MCF 10A (cell line): ENCODE results near the gene FAM151A. TPM values are rescaled to one million over a fixed set of nuclear protein-coding genes. Genes with fewer than 3 reads are reported as not detected.

ENCODE experiments used
- BruUV-seq: library from RNA; stranded (reverse); fragments of 400-500 nt; replicated peaks from 2 replicates; lab custom pipeline; 2021; lab: Mats Ljungman, UMichigan
- CTCF ChIA-PET: fragments of 300-600 bp; sonication (Branson Sonifier 250); formaldehyde crosslinking; extraction: SDS; loops from one replicate; lab custom pipeline; 2021; ENCODE audit warnings: antibody characterized with exemption, inconsistent platforms; lab: Yijun Ruan, JAX
- POLR2A ChIA-PET: fragments of 300-600, 350-650 bp; sonication (Branson Sonifier 250); formaldehyde crosslinking; extraction: SDS; loops from one replicate; lab custom pipeline; 2020; ENCODE audit warnings: antibody characterized with exemption, inconsistent platforms; lab: Yijun Ruan, JAX
- DNase-seq: peaks from one replicate; pipeline ENCODE4 v3.0.0-alpha.2; 2018; ENCODE audit not compliant: unreplicated experiment
- H3K27ac Mint-ChIP-seq: one replicate; pipeline ENCODE4 v1.8.0; 2022; ENCODE audit warnings: mild to moderate bottlenecking, low read depth, mixed read lengths; ENCODE audit not compliant: unreplicated experiment
- H3K27me3 Mint-ChIP-seq: one replicate; pipeline ENCODE4 v1.8.0; 2022; ENCODE audit warnings: mixed read lengths; ENCODE audit not compliant: insufficient read depth, unreplicated experiment
- H3K36me3 Mint-ChIP-seq: one replicate; pipeline ENCODE4 v1.8.0; 2022; ENCODE audit warnings: mild to moderate bottlenecking, moderate library complexity, mixed read lengths; ENCODE audit not compliant: insufficient read depth, unreplicated experiment
- H3K4me1 Mint-ChIP-seq: one replicate; pipeline ENCODE4 v1.8.0; 2022; ENCODE audit warnings: mixed read lengths; ENCODE audit not compliant: insufficient read depth, unreplicated experiment
- H3K4me3 Mint-ChIP-seq: one replicate; pipeline ENCODE4 v1.8.0; 2022; ENCODE audit warnings: mild to moderate bottlenecking, moderate library complexity, mixed read lengths; ENCODE audit not compliant: unreplicated experiment
- H3K9me3 Mint-ChIP-seq: one replicate; pipeline ENCODE4 v1.8.0; 2022; ENCODE audit warnings: mixed read lengths; ENCODE audit not compliant: unreplicated experiment
- intact Hi-C: fragments of 100-400 bp; cut with micrococcal nuclease; formaldehyde crosslinking; loops from 2 replicates; pipeline ENCODE4 v1.14.1; 2022
- total RNA-seq: library from RNA; stranded (reverse); gene quantifications from 2 replicates; pipeline ENCODE4 v1.2.3, GENCODE V29; 2022
- TF ChIP-seq, protein P1 (sequence below): fragments of 200-600 bp; IDR thresholded peaks from one replicate; pipeline ENCODE4 v1.8.0; 2022; ENCODE audit warnings: antibody characterized with exemption, mild to moderate bottlenecking; ENCODE audit not compliant: unreplicated experiment

The FAM151A gene
- total RNA-seq, 1 experiment from 2014 or later: not detected

- ChIA-PET CTCF (interaction anchor here (0.9 to 2.3 kb wide), 2 partner anchors 8 to 634 kb away, joined by 4 to 7 read pairs; no protein-coding TSS in a partner anchor), POLR2A (no interaction called here)
- intact Hi-C loops: no loop called here
- H3K4me3 Mint-ChIP-seq: no peak overlapping the region
- DNase-seq: no peak
- no peaks in the 10 kb centered on the region for H3K9me3 Mint-ChIP-seq
- no peaks in the 10 kb centered on the region for H3K36me3 Mint-ChIP-seq
- H3K27ac Mint-ChIP-seq: no peak overlapping the region
- TF ChIP-seq, protein P1, sequence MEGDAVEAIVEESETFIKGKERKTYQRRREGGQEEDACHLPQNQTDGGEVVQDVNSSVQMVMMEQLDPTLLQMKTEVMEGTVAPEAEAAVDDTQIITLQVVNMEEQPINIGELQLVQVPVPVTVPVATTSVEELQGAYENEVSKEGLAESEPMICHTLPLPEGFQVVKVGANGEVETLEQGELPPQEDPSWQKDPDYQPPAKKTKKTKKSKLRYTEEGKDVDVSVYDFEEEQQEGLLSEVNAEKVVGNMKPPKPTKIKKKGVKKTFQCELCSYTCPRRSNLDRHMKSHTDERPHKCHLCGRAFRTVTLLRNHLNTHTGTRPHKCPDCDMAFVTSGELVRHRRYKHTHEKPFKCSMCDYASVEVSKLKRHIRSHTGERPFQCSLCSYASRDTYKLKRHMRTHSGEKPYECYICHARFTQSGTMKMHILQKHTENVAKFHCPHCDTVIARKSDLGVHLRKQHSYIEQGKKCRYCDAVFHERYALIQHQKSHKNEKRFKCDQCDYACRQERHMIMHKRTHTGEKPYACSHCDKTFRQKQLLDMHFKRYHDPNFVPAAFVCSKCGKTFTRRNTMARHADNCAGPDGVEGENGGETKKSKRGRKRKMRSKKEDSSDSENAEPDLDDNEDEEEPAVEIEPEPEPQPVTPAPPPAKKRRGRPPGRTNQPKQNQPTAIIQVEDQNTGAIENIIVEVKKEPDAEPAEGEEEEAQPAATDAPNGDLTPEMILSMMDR: no peak
- BruUV-seq: no TSS peak
- no peaks in the 10 kb centered on the region for H3K4me1 Mint-ChIP-seq
- no peaks in the 10 kb centered on the region for H3K27me3 Mint-ChIP-seq
Observed at GRCh38 chr1:54663725-54664124, 40.4 kb upstream of the FAM151A start.

- ChIA-PET POLR2A (no interaction called here), CTCF (interaction anchor here (0.6 to 1.3 kb wide), 2 partner anchors 9 to 14 kb away, joined by 3 to 5 read pairs; no protein-coding TSS in a partner anchor)
- no TSS peak for BruUV-seq
- H3K27ac Mint-ChIP-seq: no peak overlapping the region
- no peaks in the 10 kb centered on the region for H3K27me3 Mint-ChIP-seq
- H3K4me3 Mint-ChIP-seq: no peak overlapping the region
- no peaks in the 10 kb centered on the region for H3K4me1 Mint-ChIP-seq
- no peak for DNase-seq
- intact Hi-C loops: no loop called here
- peaks cover 9% of the 10 kb centered on the region for H3K9me3 Mint-ChIP-seq
- TF ChIP-seq, protein P1: no peak
- no peaks in the 10 kb centered on the region for H3K36me3 Mint-ChIP-seq
Observed at GRCh38 chr1:54658164-54658913, 35.0 kb upstream of the FAM151A start.

GRCh38 chr1:54653036-54653435 lies 29.7 kb upstream of the FAM151A start:
- Mint-ChIP-seq H3K9me3 (peaks cover 6% of the 10 kb centered on the region), H3K27ac (no peak overlapping the region), H3K27me3 (peaks cover 34% of the 10 kb centered on the region), H3K4me3 (no peak overlapping the region), H3K36me3 (no peaks in the 10 kb centered on the region), H3K4me1 (no peaks in the 10 kb centered on the region)
- intact Hi-C loops: no loop called here
- ChIA-PET CTCF (interaction anchor here (0.5 kb wide), 1 partner anchor 88 kb away, joined by 3 read pairs; no protein-coding TSS in a partner anchor), POLR2A (interaction anchor here (0.7 to 1.0 kb wide), 2 partner anchors 11 to 57 kb away, joined by 3 read pairs; partner anchors contain the start of gene MROH7)
- no peak for DNase-seq
- TF ChIP-seq, protein P1: no peak
- no TSS peak for BruUV-seq

- CTCF ChIA-PET: no interaction called here
- Mint-ChIP-seq H3K27ac (no peak overlapping the region), H3K27me3 (peaks cover 34% of the 10 kb centered on the region), H3K4me1 (no peaks in the 10 kb centered on the region), H3K9me3 (no peaks in the 10 kb centered on the region), H3K4me3 (no peak overlapping the region), H3K36me3 (no peaks in the 10 kb centered on the region)
- no peak for DNase-seq
- POLR2A ChIA-PET: no interaction called here
- no TSS peak for BruUV-seq
- TF ChIP-seq, protein P1: no peak
- intact Hi-C loops: no loop called here
Observed at GRCh38 chr1:54652168-54652567, 28.8 kb upstream of the FAM151A start.
